Activated CD8-positive, alpha-beta T cell treated with anti-CD3 and anti-CD28 coated beads for 36 hours (primary cell): ENCODE results near the gene STK31. TPM values are rescaled to one million over a fixed set of nuclear protein-coding genes. Genes with fewer than 3 reads are reported as not detected.
A peak's percentile ranks its signal among the peaks of the same experiment; 100 is the strongest.
"Not testable (repeated sequence)": the region's sequence is repeated elsewhere in the genome, so short reads cannot be mapped to it uniquely, and the experiment has no call there.

ENCODE experiments used
- ATAC-seq: fragments of 200-7000 bp; cut with Tn5 transposase; one replicate; pipeline ENCODE4 v1.10.0; 2021; ENCODE audit warnings: mild to moderate bottlenecking, moderate library complexity
- CTCF ChIA-PET: fragments of 350-600 bp; sonication (Branson Sonifier 250); formaldehyde crosslinking; loops from one replicate; lab custom pipeline; 2021; ENCODE audit warnings: antibody characterized with exemption; lab: Charles Lee
- POLR2A ChIA-PET: fragments of 350-600 bp; sonication (Branson Sonifier 250); formaldehyde crosslinking; loops from one replicate; lab custom pipeline; 2021; ENCODE audit warnings: antibody characterized with exemption; lab: Charles Lee
- DNase-seq: peaks from one replicate; pipeline ENCODE4 v3.0.0-alpha.2; 2020
- H3K27ac Mint-ChIP-seq: one replicate; pipeline ENCODE4 v1.8.0; 2021; ENCODE audit warnings: mild to moderate bottlenecking, mixed read lengths
- H3K27me3 Mint-ChIP-seq: one replicate; pipeline ENCODE4 v1.8.0; 2021; ENCODE audit warnings: mixed read lengths
- H3K36me3 Mint-ChIP-seq: one replicate; pipeline ENCODE4 v1.8.0; 2021; ENCODE audit warnings: low read depth, mixed read lengths
- H3K4me1 Mint-ChIP-seq: one replicate; pipeline ENCODE4 v1.8.0; 2021; ENCODE audit warnings: low read depth, mixed read lengths
- H3K4me3 Mint-ChIP-seq: one replicate; pipeline ENCODE4 v1.8.0; 2021; ENCODE audit warnings: mild to moderate bottlenecking, moderate library complexity, mixed read lengths
- H3K9me3 Mint-ChIP-seq: one replicate; pipeline ENCODE4 v1.8.0; 2021; ENCODE audit warnings: mixed read lengths
- intact Hi-C: fragments of 100-400 bp; cut with micrococcal nuclease; formaldehyde crosslinking; loops from one replicate; pipeline ENCODE4 v1.10.0; 2022
- total RNA-seq, 2 experiments: library from RNA; stranded (reverse); gene quantifications; one replicate each; pipeline ENCODE4 v1.2.3, GENCODE V29; 2021
- TF ChIP-seq, protein P1 (sequence below): fragments of 200-600 bp; IDR thresholded peaks from one replicate; pipeline ENCODE4 v1.8.0; 2022; ENCODE audit warnings: antibody characterized with exemption, mild to moderate bottlenecking

STK31 gene
- total RNA-seq, 2 experiments from 2014 or later = 0.20 TPM; not detected in 1

- TF ChIP-seq, protein P1, sequence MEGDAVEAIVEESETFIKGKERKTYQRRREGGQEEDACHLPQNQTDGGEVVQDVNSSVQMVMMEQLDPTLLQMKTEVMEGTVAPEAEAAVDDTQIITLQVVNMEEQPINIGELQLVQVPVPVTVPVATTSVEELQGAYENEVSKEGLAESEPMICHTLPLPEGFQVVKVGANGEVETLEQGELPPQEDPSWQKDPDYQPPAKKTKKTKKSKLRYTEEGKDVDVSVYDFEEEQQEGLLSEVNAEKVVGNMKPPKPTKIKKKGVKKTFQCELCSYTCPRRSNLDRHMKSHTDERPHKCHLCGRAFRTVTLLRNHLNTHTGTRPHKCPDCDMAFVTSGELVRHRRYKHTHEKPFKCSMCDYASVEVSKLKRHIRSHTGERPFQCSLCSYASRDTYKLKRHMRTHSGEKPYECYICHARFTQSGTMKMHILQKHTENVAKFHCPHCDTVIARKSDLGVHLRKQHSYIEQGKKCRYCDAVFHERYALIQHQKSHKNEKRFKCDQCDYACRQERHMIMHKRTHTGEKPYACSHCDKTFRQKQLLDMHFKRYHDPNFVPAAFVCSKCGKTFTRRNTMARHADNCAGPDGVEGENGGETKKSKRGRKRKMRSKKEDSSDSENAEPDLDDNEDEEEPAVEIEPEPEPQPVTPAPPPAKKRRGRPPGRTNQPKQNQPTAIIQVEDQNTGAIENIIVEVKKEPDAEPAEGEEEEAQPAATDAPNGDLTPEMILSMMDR = no peak
- ChIA-PET CTCF (interaction anchor here (0.6 to 1.6 kb wide), 3 partner anchors 25 to 301 kb away, joined by 3 to 6 read pairs (median 3); no protein-coding TSS in a partner anchor), POLR2A (interaction anchor here (1.0 kb wide), 1 partner anchor 22 kb away, joined by 3 read pairs; no protein-coding TSS in a partner anchor)
- Mint-ChIP-seq H3K4me1 (no peaks in the 10 kb centered on the region), H3K27me3 (peaks cover 10% of the 10 kb centered on the region), H3K36me3 (no peaks in the 10 kb centered on the region), H3K9me3 (no peaks in the 10 kb centered on the region), H3K4me3 (no peak overlapping the region), H3K27ac (no peak overlapping the region)
- DNase-seq (no peak), ATAC-seq (no peak)
- intact Hi-C loops = no loop called here
Measured at GRCh38 chr7:23672033-23672432, 38.0 kb upstream of the STK31 start.

GRCh38 chr7:23679898-23680413 lies 30.1 kb upstream of the STK31 start, which contains the start of gene FAM221A:
TSS of gene FAM221A (plus strand) at chr7:23680199. CDS start at chr7:23680219, 20 bp downstream.
- CTCF ChIA-PET = interaction anchor here (0.9 to 12.7 kb wide), 7 partner anchors 11 to 133 kb away, joined by 3 to 84 read pairs (median 4); no protein-coding TSS in a partner anchor
- ATAC-seq = peak; percentile 97
- peaks cover 16% of the 10 kb centered on the region for H3K4me1 Mint-ChIP-seq
- TF ChIP-seq, protein P1 = peak; percentile 58
- H3K9me3 Mint-ChIP-seq = no peaks in the 10 kb centered on the region
- peak within 1 kb of the TSS; percentile 75 for H3K27ac Mint-ChIP-seq
- H3K27me3 Mint-ChIP-seq = peaks cover under 1% of the 10 kb centered on the region
- intact Hi-C loops = no loop called here
- POLR2A ChIA-PET = interaction anchor here (1.5 kb wide), 1 partner anchor 9 kb away, joined by 4 read pairs; no protein-coding TSS in a partner anchor
- H3K36me3 Mint-ChIP-seq = peaks cover 3% of the 10 kb centered on the region
- H3K4me3 Mint-ChIP-seq = peak within 1 kb of the TSS; percentile 85
- peak; percentile 89 for DNase-seq

GRCh38 chr7:23680414-23681405 lies 29.3 kb upstream of the STK31 start:
- peaks cover 3% of the 10 kb centered on the region for H3K36me3 Mint-ChIP-seq
- TF ChIP-seq, protein P1 = no peak
- intact Hi-C loops = no loop called here
- H3K4me3 Mint-ChIP-seq = peak overlapping the region; percentile 85
- H3K9me3 Mint-ChIP-seq = no peaks in the 10 kb centered on the region
- CTCF ChIA-PET = interaction anchor here (0.9 to 12.7 kb wide), 8 partner anchors 11 to 134 kb away, joined by 3 to 84 read pairs (median 4); no protein-coding TSS in a partner anchor
- POLR2A ChIA-PET = interaction anchor here (1.0 to 1.5 kb wide), 2 partner anchors 10 to 110 kb away, joined by 3 to 4 read pairs; no protein-coding TSS in a partner anchor
- peak overlapping the region; percentile 75 for H3K27ac Mint-ChIP-seq
- no peaks in the 10 kb centered on the region for H3K27me3 Mint-ChIP-seq
- DNase-seq = peak; percentile 57
- peak; percentile 56 for ATAC-seq
- H3K4me1 Mint-ChIP-seq = peaks cover 16% of the 10 kb centered on the region

DNA sequence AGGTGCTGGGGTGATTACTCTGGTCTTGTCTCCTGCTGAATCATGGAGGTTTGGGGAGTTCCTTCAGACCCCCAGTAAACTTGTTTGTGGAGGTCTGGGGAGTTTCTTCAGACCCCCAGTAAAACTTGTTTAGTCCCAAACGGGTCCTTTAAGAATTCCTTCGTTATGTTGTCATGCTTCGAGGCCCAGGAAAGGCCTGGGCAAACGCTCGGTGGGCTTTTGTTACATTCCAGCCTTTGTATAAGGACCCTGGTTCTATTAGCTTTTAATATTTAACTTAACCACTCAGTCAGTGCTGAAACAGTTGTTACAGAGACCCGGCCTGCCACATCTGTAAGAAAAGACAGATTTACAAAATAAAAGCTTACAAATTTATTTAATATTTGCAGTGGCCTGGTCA lies 26.0 kb upstream of the STK31 start:
- H3K9me3 Mint-ChIP-seq, H3K27me3 Mint-ChIP-seq, DNase-seq, H3K36me3 Mint-ChIP-seq, intact Hi-C loops, ATAC-seq, H3K4me3 Mint-ChIP-seq, H3K27ac Mint-ChIP-seq: not testable (repeated sequence)
- POLR2A ChIA-PET = interaction anchor here (0.6 kb wide), 1 partner anchor 49 kb away, joined by 3 read pairs; no protein-coding TSS in a partner anchor
- peaks cover 15% of the 10 kb centered on the region for H3K4me1 Mint-ChIP-seq
- CTCF ChIA-PET = interaction anchor here (0.9 to 12.7 kb wide), 6 partner anchors 10 to 411 kb away, joined by 3 to 84 read pairs (median 7); no protein-coding TSS in a partner anchor

DNA sequence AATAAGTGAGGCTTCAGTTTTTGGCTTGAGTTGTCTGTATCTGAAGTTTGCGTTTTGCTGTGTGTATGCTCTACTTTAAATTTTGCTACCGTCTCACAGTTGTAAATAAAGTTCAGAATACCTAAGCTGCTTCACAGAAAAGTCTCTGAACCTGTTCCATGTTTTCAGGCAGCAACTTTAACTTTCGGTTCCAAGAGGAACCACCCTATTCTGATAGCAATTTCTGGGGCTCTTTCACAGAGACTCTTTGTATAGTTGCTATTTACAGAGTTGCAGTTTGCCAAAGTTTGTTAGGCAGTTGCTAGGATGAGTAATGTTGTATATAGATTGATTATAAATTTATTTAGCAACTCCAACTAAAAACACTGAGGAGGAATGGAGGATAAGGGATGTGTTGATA lies 24.3 kb upstream of the STK31 start:
- DNase-seq (no peak), ATAC-seq (no peak)
- peaks cover 2% of the 10 kb centered on the region for H3K36me3 Mint-ChIP-seq
- TF ChIP-seq, protein P1 = no peak
- no peaks in the 10 kb centered on the region for H3K9me3 Mint-ChIP-seq
- no peak overlapping the region for H3K4me3 Mint-ChIP-seq
- POLR2A ChIA-PET = no interaction called here
- H3K27me3 Mint-ChIP-seq = no peaks in the 10 kb centered on the region
- H3K4me1 Mint-ChIP-seq = peaks cover 5% of the 10 kb centered on the region
- CTCF ChIA-PET = interaction anchor here (2.5 to 12.7 kb wide), 3 partner anchors 12 to 139 kb away, joined by 10 to 84 read pairs (median 13); no protein-coding TSS in a partner anchor
- intact Hi-C loops = no loop called here
- no peak overlapping the region for H3K27ac Mint-ChIP-seq
